ENCODE results near the gene AOC2.
"Not testable (repeated sequence)": the region's sequence is repeated elsewhere in the genome, so short reads cannot be mapped to it uniquely, and the experiment has no call there.

Gene AOC2

GRCh38 chr17:42832934-42833766, 11.2 kb upstream of the AOC2 start, which contains the start of gene PSME3:
TSS of gene PSME3 (plus strand) at chr17:42833397. CDS start at chr17:42833632, 235 bp downstream.
- peak; percentile 74 for DNase-seq (ENCODE audit: low read depth, low spot score)

DNA sequence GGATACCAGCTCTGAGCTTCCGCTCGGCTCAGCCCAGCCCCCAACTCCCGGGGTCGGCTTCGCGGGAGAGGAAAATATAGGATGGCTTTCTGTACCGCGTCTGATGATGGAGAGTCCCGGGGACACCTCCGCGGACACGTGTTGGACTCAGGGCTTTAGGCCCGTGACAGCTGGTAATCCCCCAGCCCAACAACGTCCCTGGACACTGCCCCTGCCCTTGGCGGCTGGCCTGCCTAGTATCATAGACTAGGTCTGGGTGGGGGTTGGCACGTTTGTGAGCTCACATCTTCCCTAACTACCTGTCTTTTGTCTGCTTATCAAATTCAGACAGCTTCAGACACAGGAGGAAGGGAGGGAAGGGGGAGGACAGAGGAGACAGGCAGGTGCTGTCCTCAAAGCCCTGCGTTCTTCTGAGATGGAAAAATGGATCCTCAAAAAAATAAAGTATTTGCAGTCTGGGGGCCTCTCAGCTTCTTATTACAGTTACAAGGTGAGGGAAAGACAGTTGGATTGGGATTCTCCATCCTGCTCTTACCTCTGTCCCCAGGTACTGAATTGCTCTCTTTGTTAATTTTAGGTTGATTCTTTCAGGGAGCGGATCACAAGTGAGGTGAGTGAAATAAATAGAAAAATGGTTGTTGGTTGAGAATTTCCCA, 10.5 kb upstream of the AOC2 start:
- no peak for DNase-seq (ENCODE audit: low read depth, low spot score)

DNA sequence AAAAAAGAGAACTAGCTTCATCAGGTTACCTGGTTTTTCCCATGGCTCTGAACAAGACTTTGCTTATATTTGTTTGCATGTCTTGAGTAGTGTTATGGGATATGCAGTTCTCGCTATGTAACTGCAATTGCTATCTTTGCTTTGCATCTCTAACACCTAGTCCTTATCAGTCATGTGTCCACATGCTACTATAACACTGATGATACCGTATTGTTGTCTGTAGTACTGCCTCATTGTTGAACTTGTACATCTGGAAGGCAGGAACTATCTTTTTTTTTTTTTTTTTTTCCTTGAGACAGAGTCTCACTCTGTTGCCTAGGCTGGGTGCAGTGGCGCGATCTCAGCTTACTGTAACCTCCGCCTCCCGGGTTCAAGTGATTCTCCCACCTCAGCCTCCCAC, 8.6 kb upstream of the AOC2 start:
- no peak for DNase-seq (ENCODE audit: low read depth, low spot score)

GRCh38 chr17:42841975-42842685, 2.2 kb upstream of the AOC2 start:
- DNase-seq (ENCODE audit: low read depth, low spot score), result no peak

DNA sequence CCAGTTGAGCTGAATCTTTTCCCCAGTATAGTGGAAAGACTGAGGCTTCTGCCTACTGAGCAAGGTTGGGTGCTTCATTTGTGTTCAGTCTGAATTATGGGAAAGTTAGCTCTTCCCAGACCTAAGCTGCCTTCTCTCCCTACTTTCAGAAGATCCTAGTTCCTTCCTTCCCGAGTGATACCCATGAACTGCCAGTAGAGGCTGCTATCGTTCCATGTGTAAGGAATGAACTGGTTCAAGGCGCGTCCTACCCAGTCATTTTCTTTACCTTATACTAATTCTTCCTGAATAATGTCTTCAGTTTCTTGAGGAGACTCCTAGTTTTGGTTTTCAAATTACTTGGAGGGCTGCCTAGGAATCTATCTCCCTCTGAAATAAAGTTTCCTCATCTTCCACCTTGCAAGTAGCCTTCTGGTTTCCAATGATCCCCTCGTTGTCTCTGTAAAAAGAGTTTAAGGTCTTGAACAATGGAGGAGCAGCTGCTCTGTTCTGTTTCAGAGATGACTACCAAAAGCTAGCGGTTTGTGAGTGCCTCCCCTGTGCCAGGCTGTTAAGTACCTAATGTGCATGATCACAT, 934 bp upstream of the AOC2 start:
- DNase-seq (ENCODE audit: low read depth, low spot score), result no peak

- DNase-seq (ENCODE audit: low read depth, low spot score), result no peak
Observed at GRCh38 chr17:42844761-42845555, 578 bp downstream of the AOC2 start.

- DNase-seq (ENCODE audit: low read depth, low spot score), result no peak
Observed at GRCh38 chr17:42845556-42845917, 1.2 kb downstream of the AOC2 start.

GRCh38 chr17:42845918-42846593, 1.7 kb downstream of the AOC2 start:
- DNase-seq (ENCODE audit: low read depth, low spot score), result no peak

- DNase-seq (ENCODE audit: low read depth, low spot score), result no peak
Observed at GRCh38 chr17:42846594-42847280, 2.4 kb downstream of the AOC2 start.

GRCh38 chr17:42848093-42848492, 3.7 kb downstream of the AOC2 start:
- DNase-seq (ENCODE audit: low read depth, low spot score), result no peak

- no peak for DNase-seq (ENCODE audit: low read depth, low spot score)
Observed at GRCh38 chr17:42849031-42849430, 4.7 kb downstream of the AOC2 start.

- no peak for DNase-seq (ENCODE audit: low read depth, low spot score)
Observed at GRCh38 chr17:42849451-42850181, 5.2 kb downstream of the AOC2 start.

DNA sequence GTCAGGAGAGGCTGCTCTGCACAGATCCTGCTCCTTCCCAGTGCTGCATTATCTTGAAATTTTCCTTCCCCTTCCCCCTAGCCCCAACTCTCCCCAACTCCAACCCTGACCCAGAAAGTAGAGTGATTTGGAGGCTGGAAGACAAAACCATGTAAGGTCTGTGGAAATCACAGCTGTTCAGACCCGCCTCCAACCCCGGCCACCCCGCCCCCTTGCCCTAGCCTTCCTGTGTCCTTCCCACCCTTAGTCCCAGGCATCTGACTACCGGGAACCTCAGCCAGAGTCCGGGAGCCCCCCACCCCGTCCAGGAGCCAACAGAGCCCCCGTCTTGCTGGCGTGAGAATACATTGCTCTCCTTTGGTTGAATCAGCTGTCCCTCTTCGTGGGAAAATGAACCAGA, 6.6 kb downstream of the AOC2 start, which contains the start of gene AOC3:
Gene AOC3 (plus strand): TSS at position 246 of the 400 bp plus-strand sequence. CDS start 145 bp downstream, at position 391.
- no peak for DNase-seq (ENCODE audit: low read depth, low spot score)

- DNase-seq (ENCODE audit: low read depth, low spot score), result not testable (repeated sequence)
Observed at GRCh38 chr17:42851371-42852240, 7.2 kb downstream of the AOC2 start.

DNA sequence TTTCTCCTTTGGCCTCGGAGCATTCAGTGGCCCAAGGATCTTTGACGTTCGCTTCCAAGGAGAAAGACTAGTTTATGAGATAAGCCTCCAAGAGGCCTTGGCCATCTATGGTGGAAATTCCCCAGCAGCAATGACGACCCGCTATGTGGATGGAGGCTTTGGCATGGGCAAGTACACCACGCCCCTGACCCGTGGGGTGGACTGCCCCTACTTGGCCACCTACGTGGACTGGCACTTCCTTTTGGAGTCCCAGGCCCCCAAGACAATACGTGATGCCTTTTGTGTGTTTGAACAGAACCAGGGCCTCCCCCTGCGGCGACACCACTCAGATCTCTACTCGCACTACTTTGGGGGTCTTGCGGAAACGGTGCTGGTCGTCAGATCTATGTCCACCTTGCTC, 8.0 kb downstream of the AOC2 start:
- no peak for DNase-seq (ENCODE audit: low read depth, low spot score)

DNA sequence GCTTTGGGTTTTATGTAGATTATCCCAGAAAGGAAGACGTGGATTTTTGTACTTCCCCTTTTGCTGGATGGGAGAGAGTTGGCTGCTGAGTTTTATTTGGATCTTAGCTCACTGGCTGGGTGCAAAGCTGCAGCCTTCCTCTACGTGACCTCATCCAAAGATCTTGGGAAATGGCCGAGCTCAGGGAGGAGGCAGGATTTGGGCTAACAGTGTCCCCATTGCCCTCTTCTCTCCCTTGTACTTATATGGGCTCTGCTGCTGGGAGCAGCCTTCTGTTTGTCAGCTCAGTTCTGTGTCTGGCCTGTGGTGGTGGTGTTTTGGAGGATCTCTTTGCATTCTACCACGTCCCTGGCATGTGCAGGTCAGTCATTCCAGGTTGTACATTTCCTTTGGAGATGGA, 8.6 kb downstream of the AOC2 start:
- DNase-seq (ENCODE audit: low read depth, low spot score), result no peak

DNA sequence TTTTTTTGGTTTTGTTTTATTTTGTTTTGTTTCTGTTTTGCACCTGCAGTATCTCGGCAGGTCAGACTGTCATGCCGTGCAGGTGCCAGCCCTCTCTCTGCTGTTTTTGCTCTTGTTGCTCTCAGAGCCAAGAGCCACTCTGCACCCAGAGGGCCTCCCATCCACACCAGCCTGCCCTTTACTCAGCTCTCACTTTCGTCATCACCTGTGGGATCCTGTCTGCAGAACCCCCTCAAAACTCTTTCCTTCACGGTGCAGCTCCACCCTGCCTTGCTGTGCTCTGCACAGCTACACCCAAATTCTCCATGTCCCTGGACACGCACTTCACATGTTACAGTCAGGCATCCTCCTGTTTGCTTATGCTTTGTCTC, 9.2 kb downstream of the AOC2 start:
- no peak for DNase-seq (ENCODE audit: low read depth, low spot score)

All from iPS DF 19.7 (cell line).